ENCODE measurements around the gene NPTN.

Gene NPTN

GRCh38 chr15:73631915-73632669, 1.1 kb downstream of the NPTN start:
- DNase-seq (ENCODE audit: low read depth) = no peak

DNA sequence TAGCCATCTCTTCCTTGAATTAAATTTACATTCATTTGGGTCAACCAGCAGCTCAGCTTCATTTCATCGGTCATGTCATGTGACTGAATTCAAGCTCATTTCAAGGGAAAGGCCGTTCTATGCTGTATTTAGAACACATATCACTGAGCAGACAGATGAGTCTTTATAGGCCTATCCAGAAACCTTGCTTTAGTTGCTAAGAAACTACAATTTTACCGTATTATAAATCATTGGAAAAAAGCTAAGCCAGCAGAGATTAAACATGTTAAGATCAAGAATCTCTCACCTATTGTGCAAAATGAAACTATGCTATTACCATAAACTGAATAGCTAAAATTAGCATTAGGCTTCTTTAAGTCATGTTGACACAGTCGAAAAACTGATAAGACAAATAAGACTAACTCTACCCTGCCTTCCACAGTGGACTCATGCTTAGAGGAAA, 2.2 kb downstream of the NPTN start:
- DNase-seq (ENCODE audit: low read depth) = no peak

DNA sequence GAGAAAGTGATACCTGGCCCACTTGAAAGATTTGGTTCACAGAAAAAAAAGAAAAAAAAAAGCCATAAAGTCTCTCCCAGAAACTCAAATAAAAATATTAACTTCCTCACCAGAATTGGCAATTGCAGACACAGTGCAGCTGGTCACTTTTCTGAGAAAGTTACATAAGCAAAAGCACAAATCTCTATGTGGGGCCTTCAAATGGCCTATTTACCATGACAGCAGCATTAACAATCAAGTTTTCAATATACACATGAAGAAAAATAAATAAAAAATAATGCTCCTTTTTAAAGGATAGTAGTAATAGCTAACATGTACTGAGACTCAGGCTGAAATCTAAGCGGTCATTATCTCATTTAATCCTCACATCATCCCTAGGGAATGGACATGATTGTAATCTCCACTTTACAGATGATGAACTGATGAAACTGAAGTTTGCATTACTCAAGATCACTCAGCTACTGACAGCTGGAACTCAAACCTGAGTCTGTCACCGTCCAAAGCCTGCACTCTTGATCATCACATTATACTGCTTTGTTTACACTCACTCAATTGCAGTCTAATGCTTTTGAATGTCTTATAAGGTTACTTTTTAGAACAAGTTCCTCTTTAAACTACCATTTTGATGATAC, 3.3 kb downstream of the NPTN start:
- no peak for DNase-seq (ENCODE audit: low read depth)

DNA sequence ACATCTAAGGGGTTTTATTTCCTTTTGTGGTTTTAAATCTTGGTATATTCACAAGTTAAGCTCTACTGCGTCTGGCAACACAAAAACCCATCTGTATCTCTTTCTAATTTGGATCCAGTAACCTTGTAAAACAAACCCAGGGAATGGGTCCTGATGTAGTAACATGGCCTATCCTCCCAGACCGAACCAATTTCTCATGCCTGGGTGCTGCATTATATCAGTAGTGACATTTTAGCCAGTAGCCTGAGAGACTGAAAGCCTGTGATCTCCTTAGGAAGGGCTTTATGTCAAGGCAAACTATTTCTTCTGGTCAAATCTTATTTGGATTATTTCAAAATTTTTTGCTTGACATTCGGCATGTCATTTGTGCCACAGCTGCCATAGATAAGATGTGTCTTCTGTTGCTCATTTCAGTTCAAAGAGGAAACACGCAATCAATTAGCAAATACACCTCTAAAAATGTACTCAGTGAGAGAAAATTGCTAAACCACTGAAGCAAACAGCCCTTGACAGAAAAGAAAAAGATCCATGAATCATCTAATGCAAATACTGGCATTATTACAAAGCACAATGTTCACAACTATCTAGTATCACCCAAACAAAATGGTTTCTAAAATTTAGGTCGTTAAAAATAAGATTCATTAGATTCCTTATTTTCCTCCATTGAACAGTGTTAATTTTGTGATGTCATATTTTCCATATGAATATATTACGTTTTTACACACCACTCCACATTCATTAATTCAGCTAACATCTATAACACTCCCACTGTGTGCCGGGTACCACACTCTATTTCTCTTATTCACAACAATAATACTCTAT, 4.0 kb downstream of the NPTN start:
- no peak for DNase-seq (ENCODE audit: low read depth)

- DNase-seq (ENCODE audit: low read depth) = no peak
Observed at GRCh38 chr15:73628102-73628501, 5.1 kb downstream of the NPTN start.

- DNase-seq (ENCODE audit: low read depth) = no peak
Observed at GRCh38 chr15:73626072-73626471, 7.1 kb downstream of the NPTN start.

DNA sequence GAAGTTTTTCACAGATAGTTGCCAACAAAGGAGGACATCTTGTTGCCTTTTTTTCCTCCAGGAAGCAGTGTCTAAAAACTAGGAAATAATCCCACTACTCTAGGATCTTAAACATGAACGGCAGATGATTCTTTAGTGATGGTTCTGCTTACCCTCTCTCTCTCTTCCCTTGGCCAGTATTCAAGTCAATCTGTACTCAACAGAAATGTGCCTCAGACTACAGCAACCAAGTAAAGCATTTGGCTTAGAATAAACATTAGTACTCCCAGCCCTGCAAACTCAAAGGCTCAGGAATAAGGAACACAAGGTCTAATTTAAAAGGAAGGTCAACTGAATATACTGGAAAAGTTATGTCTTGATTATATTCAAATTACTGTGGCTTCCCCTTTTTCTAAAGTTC, 8.7 kb downstream of the NPTN start:
- no peak for DNase-seq (ENCODE audit: low read depth)

DNA sequence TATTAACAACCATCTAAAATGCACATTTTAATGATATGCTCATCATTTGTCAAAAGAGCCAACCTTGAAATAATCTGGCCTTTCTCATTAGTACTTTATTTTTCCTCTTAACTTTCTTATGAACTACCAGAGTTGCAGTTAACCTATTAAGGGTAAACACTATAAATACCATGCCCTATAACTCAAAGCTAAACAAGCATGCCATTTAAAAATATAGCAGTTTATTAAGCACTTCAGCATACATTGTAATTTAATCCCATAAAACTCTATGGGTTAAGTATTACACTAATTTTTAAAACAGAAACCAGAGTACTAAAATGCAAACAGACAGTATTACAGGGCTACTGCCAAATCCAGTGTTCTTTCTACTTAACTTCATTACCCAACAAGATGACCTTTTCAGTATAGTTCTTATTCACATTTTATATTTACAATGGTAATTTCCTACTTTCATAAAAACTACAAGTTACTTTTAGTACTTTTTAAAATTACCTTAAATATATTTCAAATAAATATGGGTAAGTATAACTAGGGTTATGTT, 11.8 kb downstream of the NPTN start:
- DNase-seq (ENCODE audit: low read depth) = no peak

DNA sequence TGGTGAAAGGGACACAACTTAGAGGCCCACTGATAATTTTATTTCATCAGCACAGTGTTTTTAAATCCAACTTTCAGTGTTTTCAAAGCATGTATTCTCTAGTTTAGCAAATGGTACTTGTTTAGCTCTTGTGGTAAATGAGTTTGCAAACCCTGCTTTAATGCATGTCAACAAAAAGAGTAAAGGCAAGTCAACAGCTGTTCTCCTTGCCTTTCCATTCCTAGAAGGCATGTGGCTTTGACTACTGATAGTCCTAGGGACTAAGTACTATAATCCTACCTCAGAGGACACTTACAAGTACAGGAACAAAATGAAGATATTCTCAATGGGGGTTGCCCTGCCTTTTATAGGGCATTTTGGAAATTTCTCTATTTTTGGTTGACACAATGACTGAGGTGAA, 13.1 kb downstream of the NPTN start:
- DNase-seq (ENCODE audit: low read depth) = no peak

- DNase-seq (ENCODE audit: low read depth) = no peak
Observed at GRCh38 chr15:73617913-73618312, 15.3 kb downstream of the NPTN start.

- no peak for DNase-seq (ENCODE audit: low read depth)
Observed at GRCh38 chr15:73617301-73617831, 15.8 kb downstream of the NPTN start.

DNA sequence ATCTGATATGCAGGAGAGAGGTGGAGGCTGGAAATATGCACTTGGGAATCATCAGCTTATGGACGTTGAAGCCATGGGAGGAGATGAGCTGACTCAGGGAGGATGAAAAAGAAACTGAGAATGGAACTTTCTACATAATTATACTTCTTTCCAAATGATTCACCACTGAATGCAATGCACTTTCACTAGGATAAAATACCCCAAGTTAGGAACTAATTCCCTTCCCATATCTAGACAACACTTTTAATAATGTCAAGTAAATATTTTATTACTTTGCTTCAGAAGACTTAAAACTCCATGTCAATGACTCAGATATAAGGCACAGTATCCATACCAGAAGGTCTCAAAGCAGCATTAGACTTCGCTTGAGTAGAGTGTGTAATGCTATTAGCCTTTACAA, 24.2 kb downstream of the NPTN start:
- no peak for DNase-seq (ENCODE audit: low read depth)

DNA sequence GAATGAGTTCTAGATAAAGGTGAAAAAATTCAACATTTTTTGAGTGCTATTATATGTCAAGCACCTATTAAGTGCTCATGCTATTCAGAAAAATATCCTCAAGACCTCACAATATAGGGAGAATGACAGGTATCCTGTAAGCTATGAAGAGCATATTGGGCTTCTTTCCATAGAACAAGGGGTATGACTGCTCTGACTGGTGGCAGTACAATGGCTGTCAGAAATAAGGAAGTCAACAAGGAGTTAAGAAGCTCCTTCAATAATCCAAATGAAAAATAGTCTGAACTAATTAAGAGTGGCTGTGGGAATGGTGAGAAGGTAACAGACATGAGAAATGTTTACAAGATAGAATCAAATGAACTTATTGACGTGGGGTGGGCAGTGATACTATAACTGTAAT, 24.7 kb downstream of the NPTN start:
- DNase-seq (ENCODE audit: low read depth) = no peak

- no peak for DNase-seq (ENCODE audit: low read depth)
Observed at GRCh38 chr15:73607843-73608242, 25.3 kb downstream of the NPTN start.

DNA sequence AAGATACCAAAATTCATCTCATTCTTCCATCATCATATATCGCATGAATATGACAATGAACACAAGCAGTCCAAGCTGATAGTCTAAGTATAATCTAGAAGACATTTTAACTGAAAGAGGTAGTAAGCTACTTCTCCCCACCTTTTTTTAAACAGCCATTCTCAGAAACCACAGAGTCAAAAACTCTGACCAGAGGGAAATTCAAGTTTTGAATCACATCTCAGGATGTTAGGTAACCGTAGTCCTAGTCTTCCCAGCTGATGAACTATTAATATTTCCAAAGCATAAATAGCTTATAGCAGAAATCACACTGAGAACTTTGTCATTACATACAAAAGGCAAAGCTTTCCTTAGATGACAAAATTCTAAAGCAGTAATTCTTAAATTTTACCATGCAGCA, 25.8 kb downstream of the NPTN start:
- DNase-seq (ENCODE audit: low read depth) = no peak

DNA sequence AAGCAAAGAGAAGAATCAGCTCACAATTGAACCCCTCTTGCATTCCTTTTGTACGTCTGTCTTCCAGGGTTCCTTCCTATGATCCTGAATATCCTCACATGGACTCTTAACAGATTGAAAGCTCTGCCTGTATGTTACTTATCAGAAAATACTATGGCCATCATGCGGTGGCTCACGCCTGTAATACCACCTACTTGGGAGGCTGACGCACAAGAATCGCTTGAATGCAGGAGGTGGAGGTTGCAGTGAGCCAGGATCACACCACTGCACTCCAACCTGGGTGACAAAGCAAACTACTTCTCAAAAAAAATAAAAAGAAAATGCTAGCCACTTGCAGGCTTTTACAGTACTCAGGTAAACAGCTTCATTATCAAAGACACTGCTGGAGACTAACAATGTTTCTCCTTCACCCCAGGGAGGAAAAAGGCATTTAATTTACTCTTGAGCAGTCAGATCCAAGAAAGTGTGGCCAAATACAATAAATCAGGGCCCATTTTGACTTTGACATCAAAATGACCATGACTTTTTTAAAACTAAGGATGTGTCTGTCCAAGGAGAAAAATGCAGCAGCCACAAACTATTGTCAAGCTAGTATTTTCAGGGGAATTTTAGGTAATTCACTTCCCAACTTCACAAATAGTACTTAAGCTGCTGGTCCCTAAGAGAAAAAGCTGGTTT, 27.3 kb downstream of the NPTN start:
- no peak for DNase-seq (ENCODE audit: low read depth)

DNA sequence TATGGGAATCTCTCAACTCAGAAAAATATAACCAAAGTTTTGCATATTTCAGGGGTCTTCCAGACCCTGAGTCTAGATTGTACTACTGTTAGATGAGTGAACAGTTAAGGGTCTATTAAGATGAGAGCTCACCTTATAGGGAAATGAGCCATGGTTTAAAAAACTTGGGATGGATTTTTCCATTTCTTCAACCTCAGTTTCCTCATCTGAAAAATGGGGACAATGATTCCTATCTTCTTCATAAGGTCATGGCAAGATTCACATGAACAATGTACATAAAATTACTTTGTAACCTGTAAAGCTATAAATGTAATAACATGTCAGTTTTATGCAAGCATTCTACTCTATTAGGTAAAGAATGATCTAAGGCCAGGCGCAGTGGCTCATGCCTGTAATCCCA, 28.7 kb downstream of the NPTN start:
- DNase-seq (ENCODE audit: low read depth) = no peak

DNA sequence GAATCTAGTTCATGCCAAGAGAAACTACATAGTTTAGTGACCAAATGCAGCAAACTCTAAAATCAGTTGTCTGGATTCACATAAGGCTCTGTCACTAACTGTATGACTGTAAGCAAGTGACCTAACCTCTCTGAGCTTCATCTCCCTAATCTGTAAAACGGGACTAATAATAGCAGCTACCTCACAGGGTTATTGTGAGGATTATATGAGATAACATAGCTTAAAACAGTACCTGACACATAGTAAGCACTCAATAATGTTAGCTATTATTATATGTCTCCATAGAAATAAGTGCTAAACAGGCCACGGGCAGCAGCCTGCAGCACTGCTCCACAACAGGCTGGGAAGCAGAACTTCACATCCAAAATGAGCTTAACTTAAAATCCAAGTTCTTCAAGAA, 30.2 kb downstream of the NPTN start:
- DNase-seq (ENCODE audit: low read depth) = no peak

DNA sequence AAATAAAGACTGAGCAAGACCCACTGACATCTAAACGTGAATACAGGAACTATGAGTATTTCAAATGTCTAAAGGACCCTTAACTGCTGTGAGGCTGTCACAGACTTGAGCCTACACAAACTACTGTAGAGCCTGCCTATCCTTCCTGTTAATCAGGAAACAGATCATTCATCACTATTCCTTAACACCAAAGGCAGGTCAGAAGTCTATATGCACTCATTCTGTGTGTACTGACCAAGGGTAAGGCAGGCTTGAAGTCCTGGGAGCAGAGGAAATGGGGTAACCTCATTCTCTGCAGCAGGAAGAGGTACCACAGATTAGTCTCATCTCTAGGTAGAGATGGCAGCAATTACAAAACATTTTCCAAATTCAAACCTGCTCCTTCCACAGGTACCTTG, 30.7 kb downstream of the NPTN start:
- no peak for DNase-seq (ENCODE audit: low read depth)

- DNase-seq (ENCODE audit: low read depth) = no peak
Observed at GRCh38 chr15:73601451-73602445, 31.4 kb downstream of the NPTN start.
